ENCODE measurements around the gene CRKL. TPM values are rescaled to one million over a fixed set of nuclear protein-coding genes. Genes with fewer than 3 reads are reported as not detected.

CRKL gene
- total RNA-seq, 1 experiment from 2014 or later = 82.5 TPM

- CTCF ChIA-PET = interaction anchor here (1.4 kb wide), 1 partner anchor 14 kb away, joined by 4 read pairs; no protein-coding TSS in a partner anchor
- intact Hi-C loops (cut with micrococcal nuclease; ENCODE audit: unreplicated experiment) = no loop called here
- no peak for TF ChIP-seq EZH2 (IDR thresholded peaks at IDR 0.05; ENCODE audit: borderline replicate concordance, low read depth, low read length, poor library complexity, severe bottlenecking)
- no peak for TF ChIP-seq CTCF (conservative IDR thresholded peaks at IDR 0.05; ENCODE audit: low read depth, low read length)
- POLR2A ChIA-PET (ENCODE audit: low non-redundant PET) = no interaction called here
- Histone ChIP-seq H3K4me1 (ENCODE audit: insufficient read depth, low read length, poor library complexity, severe bottlenecking) (no peaks in the 10 kb centered on the region), H3K9me3 (ENCODE audit: low read depth, low read length, poor library complexity, severe bottlenecking) (no peaks in the 10 kb centered on the region), H3K36me3 (ENCODE audit: insufficient read depth, low read length, poor library complexity, severe bottlenecking) (no peaks in the 10 kb centered on the region), H3K27ac (ENCODE audit: low read depth, low read length, poor library complexity, severe bottlenecking) (no peak overlapping the region), H3K27me3 (replicated peaks; ENCODE audit: insufficient read depth, low read depth, low read length, poor library complexity) (no peaks in the 10 kb centered on the region), H3K4me3 (ENCODE audit: low read depth, low read length, poor library complexity, severe bottlenecking) (no peak overlapping the region)
- no TSS peak for BruUV-seq (replicated peaks)
- DNase-seq (ENCODE audit: low spot score) = no peak
These were observed 14.1 kb upstream of the CRKL start for GRCh38 chr22:20903093-20903492.

- ChIA-PET CTCF (interaction anchor here (1.4 kb wide), 1 partner anchor 13 kb away, joined by 4 read pairs; no protein-coding TSS in a partner anchor), POLR2A (ENCODE audit: low non-redundant PET) (no interaction called here)
- Histone ChIP-seq H3K9me3 (ENCODE audit: low read depth, low read length, poor library complexity, severe bottlenecking) (no peaks in the 10 kb centered on the region), H3K36me3 (ENCODE audit: insufficient read depth, low read length, poor library complexity, severe bottlenecking) (no peaks in the 10 kb centered on the region), H3K27me3 (replicated peaks; ENCODE audit: insufficient read depth, low read depth, low read length, poor library complexity) (no peaks in the 10 kb centered on the region), H3K4me1 (ENCODE audit: insufficient read depth, low read length, poor library complexity, severe bottlenecking) (no peaks in the 10 kb centered on the region), H3K4me3 (ENCODE audit: low read depth, low read length, poor library complexity, severe bottlenecking) (no peak overlapping the region), H3K27ac (ENCODE audit: low read depth, low read length, poor library complexity, severe bottlenecking) (no peak overlapping the region)
- BruUV-seq (replicated peaks) = no TSS peak
- intact Hi-C loops (cut with micrococcal nuclease; ENCODE audit: unreplicated experiment) = no loop called here
- DNase-seq (ENCODE audit: low spot score) = peak; percentile 17
- TF ChIP-seq CTCF (conservative IDR thresholded peaks at IDR 0.05; ENCODE audit: low read depth, low read length) (no peak), EZH2 (IDR thresholded peaks at IDR 0.05; ENCODE audit: borderline replicate concordance, low read depth, low read length, poor library complexity, severe bottlenecking) (no peak)
These were observed 12.9 kb upstream of the CRKL start for GRCh38 chr22:20904008-20904979.

GRCh38 chr22:20904980-20905355 lies 12.2 kb upstream of the CRKL start:
- BruUV-seq (replicated peaks) = no TSS peak
- POLR2A ChIA-PET (ENCODE audit: low non-redundant PET) = no interaction called here
- H3K27ac ChIP-seq (ENCODE audit: low read depth, low read length, poor library complexity, severe bottlenecking) = no peak overlapping the region

More at GRCh38 chr22:20904980-20905355, 12.2 kb upstream of the CRKL start:
- CTCF ChIA-PET = no interaction called here
- Histone ChIP-seq H3K36me3 (ENCODE audit: insufficient read depth, low read length, poor library complexity, severe bottlenecking) (no peaks in the 10 kb centered on the region), H3K9me3 (ENCODE audit: low read depth, low read length, poor library complexity, severe bottlenecking) (no peaks in the 10 kb centered on the region), H3K4me1 (ENCODE audit: insufficient read depth, low read length, poor library complexity, severe bottlenecking) (no peaks in the 10 kb centered on the region), H3K27me3 (replicated peaks; ENCODE audit: insufficient read depth, low read depth, low read length, poor library complexity) (no peaks in the 10 kb centered on the region), H3K4me3 (ENCODE audit: low read depth, low read length, poor library complexity, severe bottlenecking) (no peak overlapping the region)
- TF ChIP-seq CTCF (conservative IDR thresholded peaks at IDR 0.05; ENCODE audit: low read depth, low read length) = no peak
- TF ChIP-seq EZH2 (IDR thresholded peaks at IDR 0.05; ENCODE audit: borderline replicate concordance, low read depth, low read length, poor library complexity, severe bottlenecking) = no peak
- no peak for DNase-seq (ENCODE audit: low spot score)
- intact Hi-C loops (cut with micrococcal nuclease; ENCODE audit: unreplicated experiment) = no loop called here

Measured in A673 (cell line).